Measurements from ENCODE around the gene KCTD20.

DNA sequence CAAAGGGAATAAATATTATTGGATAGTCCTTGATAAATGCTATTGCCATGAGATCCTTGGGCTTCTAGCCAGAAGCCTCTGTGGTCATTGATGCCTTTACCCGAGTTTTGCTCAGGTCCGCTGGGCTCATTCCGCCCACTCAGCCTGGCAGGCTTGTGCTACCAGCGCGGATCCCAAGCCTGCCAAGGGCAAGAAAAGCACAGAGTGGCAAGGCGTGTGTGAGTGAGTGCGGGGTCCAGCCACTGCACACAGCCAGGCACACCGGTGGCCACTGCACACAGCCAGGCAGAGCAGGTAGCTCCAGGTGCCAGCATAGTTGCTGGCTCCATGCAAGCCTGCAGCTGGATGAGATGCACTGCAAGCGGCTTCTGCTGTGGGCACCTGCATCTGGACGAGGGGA lies 65.7 kb downstream of the KCTD20 start:
- TF ChIP-seq, protein P1, sequence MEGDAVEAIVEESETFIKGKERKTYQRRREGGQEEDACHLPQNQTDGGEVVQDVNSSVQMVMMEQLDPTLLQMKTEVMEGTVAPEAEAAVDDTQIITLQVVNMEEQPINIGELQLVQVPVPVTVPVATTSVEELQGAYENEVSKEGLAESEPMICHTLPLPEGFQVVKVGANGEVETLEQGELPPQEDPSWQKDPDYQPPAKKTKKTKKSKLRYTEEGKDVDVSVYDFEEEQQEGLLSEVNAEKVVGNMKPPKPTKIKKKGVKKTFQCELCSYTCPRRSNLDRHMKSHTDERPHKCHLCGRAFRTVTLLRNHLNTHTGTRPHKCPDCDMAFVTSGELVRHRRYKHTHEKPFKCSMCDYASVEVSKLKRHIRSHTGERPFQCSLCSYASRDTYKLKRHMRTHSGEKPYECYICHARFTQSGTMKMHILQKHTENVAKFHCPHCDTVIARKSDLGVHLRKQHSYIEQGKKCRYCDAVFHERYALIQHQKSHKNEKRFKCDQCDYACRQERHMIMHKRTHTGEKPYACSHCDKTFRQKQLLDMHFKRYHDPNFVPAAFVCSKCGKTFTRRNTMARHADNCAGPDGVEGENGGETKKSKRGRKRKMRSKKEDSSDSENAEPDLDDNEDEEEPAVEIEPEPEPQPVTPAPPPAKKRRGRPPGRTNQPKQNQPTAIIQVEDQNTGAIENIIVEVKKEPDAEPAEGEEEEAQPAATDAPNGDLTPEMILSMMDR (IDR thresholded peaks at IDR 0.05) = no peak
- TF ChIP-seq POLR2A (IDR thresholded peaks at IDR 0.05) = no peak
